Smooth muscle cell (in vitro differentiated cells): Measurements from ENCODE around the gene CRABP1. TPM values are rescaled to one million over a fixed set of nuclear protein-coding genes. Genes with fewer than 3 reads are reported as not detected.
"Not testable (repeated sequence)": the region's sequence is repeated elsewhere in the genome, so short reads cannot be mapped to it uniquely, and the experiment has no call there.

Experiments
- DNase-seq: peaks from one replicate; lab custom pipeline; 2025; ENCODE audit not compliant: unreplicated experiment; lab: John Stamatoyannopoulos, UW
- H2AFZ ChIP-seq: fragments of 200-600 bp; sonication (generic); 2 replicates; pipeline ENCODE4 v1.6.0; 2016; ENCODE audit warnings: antibody characterized with exemption, low read depth, mild to moderate bottlenecking
- H3F3A ChIP-seq: fragments of 200-600 bp; sonication (generic); 2 replicates; pipeline ENCODE4 v1.6.0; 2017; ENCODE audit warnings: antibody characterized with exemption, low read depth
- H3K27ac ChIP-seq: fragments of 200-600 bp; sonication (generic); 2 replicates; pipeline ENCODE4 v1.5.1; 2016; ENCODE audit warnings: low read depth, mild to moderate bottlenecking
- H3K27me3 ChIP-seq: fragments of 200-600 bp; sonication (generic); 2 replicates; pipeline ENCODE4 v1.6.1; 2016; ENCODE audit warnings: low read depth, mild to moderate bottlenecking
- H3K36me3 ChIP-seq: fragments of 200-600 bp; sonication (generic); 2 replicates; pipeline ENCODE4 v1.5.1; 2016; ENCODE audit warnings: low read depth
- H3K4me1 ChIP-seq: fragments of 200-600 bp; sonication (generic); 2 replicates; pipeline ENCODE4 v1.5.1; 2016; ENCODE audit warnings: low read depth
- H3K4me2 ChIP-seq: fragments of 200-600 bp; sonication (generic); 2 replicates; pipeline ENCODE4 v1.6.0; 2016; ENCODE audit warnings: mild to moderate bottlenecking
- H3K4me3 ChIP-seq: fragments of 200-600 bp; sonication (generic); 2 replicates; pipeline ENCODE4 v1.5.1; 2016; ENCODE audit warnings: mild to moderate bottlenecking
- H3K79me2 ChIP-seq: fragments of 200-600 bp; sonication (generic); 2 replicates; pipeline ENCODE4 v1.6.0; 2016; ENCODE audit warnings: low read depth, mild to moderate bottlenecking
- H3K9ac ChIP-seq: fragments of 200-600 bp; sonication (generic); 2 replicates; pipeline ENCODE4 v1.6.0; 2016; ENCODE audit warnings: low read depth
- H3K9me3 ChIP-seq: fragments of 200-600 bp; sonication (generic); replicated peaks from 2 replicates; pipeline ENCODE4 v1.5.1; 2016; ENCODE audit warnings: low read depth
- H4K20me1 ChIP-seq: fragments of 200-600 bp; sonication (generic); 2 replicates; pipeline ENCODE4 v1.6.0; 2016; ENCODE audit warnings: low read depth
- CTCF ChIP-seq: fragments of 200-600 bp; sonication (generic); IDR thresholded peaks from 2 replicates; pipeline ENCODE4 v1.5.1; 2017; ENCODE audit warnings: borderline replicate concordance, mild to moderate bottlenecking, antibody characterized with exemption; ENCODE audit not compliant: insufficient read depth, poor library complexity, severe bottlenecking
- WGBS: methylation state at CpG from one replicate; pipeline ENCODE4 v1.1.7; 2016; ENCODE audit warnings: low lambda C conversion rate; 5-methylcytosine and 5-hydroxymethylcytosine counted together
- polyA plus RNA-seq: library from polyadenylated mRNA; unstranded; fragments of >200 nt; fragmentation: Nextera tagmentation; extraction: Ambion mirVana; gene quantifications from 2 replicates; pipeline ENCODE4 v1.2.1, GENCODE V29; 2016
- total RNA-seq: library from RNA; depleted of rRNA; stranded (reverse); fragments of >200 nt; gene quantifications from 2 replicates; pipeline ENCODE4 v1.2.3, GENCODE V29; 2014

CRABP1 gene
- total and polyA plus RNA-seq, 2 experiments from 2014 or later = 8.8 to 12.9 TPM

GRCh38 chr15:78369161-78369560, 29.0 kb downstream of the CRABP1 start:
- Histone ChIP-seq H3K27me3 (no peaks in the 10 kb centered on the region), H3K9ac (no peak overlapping the region), H3K4me1 (peaks cover 8% of the 10 kb centered on the region), H3K36me3 (no peaks in the 10 kb centered on the region), H4K20me1 (no peaks in the 10 kb centered on the region), H3K9me3 (no peaks in the 10 kb centered on the region), H2AFZ (no peak overlapping the region), H3K79me2 (no peaks in the 10 kb centered on the region), H3K4me3 (no peak overlapping the region), H3K4me2 (no peak overlapping the region), H3K27ac (no peak overlapping the region), H3F3A (no peaks in the 10 kb centered on the region)
- 86% methylated on average over 3 of the region's 3 CpGs for WGBS
- no peak for DNase-seq
- no peak for TF ChIP-seq CTCF

DNA sequence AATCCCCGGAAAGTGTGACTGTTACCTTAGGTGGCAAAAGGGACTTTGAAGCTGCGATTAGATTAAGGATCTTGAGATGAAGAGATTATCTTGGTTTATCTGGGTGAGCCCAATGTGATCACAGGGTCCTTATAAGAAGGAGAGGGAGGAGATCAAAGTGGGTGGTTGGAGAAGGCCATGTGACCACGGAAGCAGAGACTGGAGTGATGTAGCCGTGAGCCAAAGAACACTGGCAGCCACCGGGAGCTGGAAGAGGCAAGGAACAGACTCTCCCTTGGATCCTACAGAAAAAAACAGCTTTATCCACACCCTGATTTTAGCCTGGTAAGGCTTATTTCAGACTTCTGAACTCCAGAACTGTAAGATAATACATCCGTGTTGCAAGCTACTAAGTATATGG, 29.9 kb downstream of the CRABP1 start:
- Histone ChIP-seq H3F3A (no peaks in the 10 kb centered on the region), H3K27me3 (no peaks in the 10 kb centered on the region), H3K36me3 (no peaks in the 10 kb centered on the region), H3K27ac (no peak overlapping the region), H3K4me3 (no peak overlapping the region), H3K4me1 (peaks cover 8% of the 10 kb centered on the region), H3K9ac (no peak overlapping the region), H4K20me1 (no peaks in the 10 kb centered on the region), H3K79me2 (no peaks in the 10 kb centered on the region), H2AFZ (no peak overlapping the region), H3K9me3 (no peaks in the 10 kb centered on the region), H3K4me2 (no peak overlapping the region)
- WGBS = 91% methylated on average over 6 of the region's 6 CpGs
- TF ChIP-seq CTCF = no peak
- DNase-seq = no peak

- Histone ChIP-seq H3K27me3 (no peaks in the 10 kb centered on the region), H4K20me1 (no peaks in the 10 kb centered on the region), H3F3A (no peaks in the 10 kb centered on the region), H3K27ac (no peak overlapping the region), H3K79me2 (no peaks in the 10 kb centered on the region), H3K4me1 (peaks cover 8% of the 10 kb centered on the region), H3K9me3 (no peaks in the 10 kb centered on the region), H3K4me3 (no peak overlapping the region), H3K4me2 (no peak overlapping the region), H3K36me3 (no peaks in the 10 kb centered on the region), H2AFZ (no peak overlapping the region), H3K9ac (no peak overlapping the region)
- WGBS = 91% methylated on average over 5 of the region's 5 CpGs
- no peak for TF ChIP-seq CTCF
- no peak for DNase-seq
Observed at GRCh38 chr15:78372880-78373279, 32.7 kb downstream of the CRABP1 start.

GRCh38 chr15:78374436-78375393, 34.6 kb downstream of the CRABP1 start:
- Histone ChIP-seq H3K27ac (no peak overlapping the region), H3K27me3 (no peaks in the 10 kb centered on the region), H3K4me3 (no peak overlapping the region), H3K4me1 (peaks cover 4% of the 10 kb centered on the region), H3F3A (no peaks in the 10 kb centered on the region), H3K79me2 (no peaks in the 10 kb centered on the region), H3K9me3 (no peaks in the 10 kb centered on the region), H2AFZ (no peak overlapping the region), H3K36me3 (no peaks in the 10 kb centered on the region), H4K20me1 (no peaks in the 10 kb centered on the region), H3K4me2 (no peak overlapping the region), H3K9ac (no peak overlapping the region)
- 82% methylated on average over 14 of the region's 14 CpGs for WGBS
- TF ChIP-seq CTCF = no peak
- DNase-seq = no peak

GRCh38 chr15:78380143-78380542, 40.0 kb downstream of the CRABP1 start:
- 56% methylated on average over 1 of the region's 1 CpG for WGBS

More at GRCh38 chr15:78380143-78380542, 40.0 kb downstream of the CRABP1 start:
- H4K20me1 ChIP-seq, H3K79me2 ChIP-seq, H3K4me2 ChIP-seq, H3K27ac ChIP-seq, H3K36me3 ChIP-seq, H3K4me3 ChIP-seq, H3K9me3 ChIP-seq, DNase-seq, H3K4me1 ChIP-seq, H3F3A ChIP-seq, H3K9ac ChIP-seq, H3K27me3 ChIP-seq, H2AFZ ChIP-seq: not testable (repeated sequence)
